ENCODE data around the gene LEPR. TPM values are rescaled to one million over a fixed set of nuclear protein-coding genes. Genes with fewer than 3 reads are reported as not detected.

LEPR gene
- total and polyA plus RNA-seq, 7 donors = 0.73 to 7.8 (median 2.1) TPM

DNA sequence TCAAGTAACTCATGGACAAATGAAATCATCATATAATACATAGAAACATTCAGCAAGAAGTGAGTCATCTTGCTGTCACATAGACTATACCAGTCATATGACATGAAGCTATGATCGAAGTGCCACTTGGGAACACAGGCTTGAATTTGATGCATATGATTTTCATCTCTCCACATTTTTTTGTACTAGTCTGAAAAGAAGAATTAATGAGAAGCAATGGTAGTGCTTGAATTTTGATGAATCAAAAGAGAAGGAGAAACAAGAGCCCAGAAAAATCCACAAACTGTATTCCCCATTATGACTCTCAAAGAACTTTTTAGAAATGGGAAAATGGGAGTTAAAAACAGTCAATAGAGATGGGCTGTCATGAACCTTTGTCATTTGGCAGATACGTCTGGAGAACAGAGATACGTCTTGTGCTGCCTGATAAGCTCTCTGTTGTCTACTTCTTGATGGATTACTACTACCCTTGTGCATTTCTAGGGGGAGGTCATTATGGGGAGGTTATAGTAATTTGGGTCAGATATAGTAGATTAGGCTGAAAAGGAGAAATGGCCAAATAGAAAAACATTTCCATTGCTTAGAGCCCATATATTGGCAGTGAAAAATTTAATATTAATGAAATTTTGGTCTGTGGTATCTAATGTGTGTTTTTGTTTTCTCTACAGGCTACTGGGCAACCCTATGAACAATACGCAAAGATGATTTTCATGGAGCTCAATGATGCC lies 8.0 kb upstream of the LEPR start:
- H3K27me3 ChIP-seq (ENCODE audit: insufficient read depth in 3 of 3, low read length in 2 of 3) = no peaks in the 10 kb centered on the region
- DNase-seq (no peak), ATAC-seq (no peak)
- H3K27ac ChIP-seq = no peak overlapping the region
- no peaks in the 10 kb centered on the region for H3K9me3 ChIP-seq
- no peaks in the 10 kb centered on the region for H3K4me1 ChIP-seq
- 87 to 91% (median 88%) methylated on average over 4 of the region's 4 CpGs for WGBS, 3 donors
- intact Hi-C loops (cut with DNase I) = no loop called here
- no peaks in the 10 kb centered on the region for H3K36me3 ChIP-seq (ENCODE audit: insufficient read depth in 1 of 2, low read depth in 1 of 2)
- H3K4me3 ChIP-seq = no peak overlapping the region
- no peak for TF ChIP-seq CTCF (IDR thresholded peaks at IDR 0.05)

- ATAC-seq = no peak
- no peaks in the 10 kb centered on the region for H3K36me3 ChIP-seq (ENCODE audit: insufficient read depth in 1 of 2, low read depth in 1 of 2)
- H3K27me3 ChIP-seq (ENCODE audit: insufficient read depth in 3 of 3, low read length in 2 of 3) = no peaks in the 10 kb centered on the region
- H3K27ac ChIP-seq = no peak overlapping the region
- no peak for TF ChIP-seq CTCF (IDR thresholded peaks at IDR 0.05)
- H3K9me3 ChIP-seq = no peaks in the 10 kb centered on the region
- intact Hi-C loops (cut with DNase I) = no loop called here
- WGBS, 3 donors = 88 to 93% (median 90%) methylated on average over 3 of the region's 3 CpGs
- H3K4me3 ChIP-seq = no peak overlapping the region
- no peak for DNase-seq
- no peaks in the 10 kb centered on the region for H3K4me1 ChIP-seq
Measured at GRCh38 chr1:65412984-65413375, 7.5 kb upstream of the LEPR start.

DNA sequence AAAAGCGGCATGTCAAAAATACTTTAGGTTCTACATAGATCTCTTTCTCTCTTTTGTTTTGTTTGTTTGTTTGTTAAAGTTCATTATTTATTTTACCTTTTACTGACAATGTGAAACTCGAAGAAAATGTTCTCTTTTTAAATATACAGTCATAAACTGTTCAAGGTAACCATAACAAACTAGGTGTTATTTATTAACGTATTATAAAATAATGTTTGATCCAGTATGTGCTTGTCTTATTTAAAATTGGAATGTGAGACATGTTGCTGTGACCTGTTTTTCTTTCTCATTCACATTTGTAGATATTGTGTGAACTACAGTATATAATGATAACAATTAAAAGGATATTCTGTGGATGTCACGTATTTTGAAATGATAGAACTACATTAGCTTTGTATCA lies 5.9 kb upstream of the LEPR start:
- 86 to 92% (median 89%) methylated on average over 4 of the region's 4 CpGs for WGBS, 3 donors
- ATAC-seq (no peak), DNase-seq (no peak)
- TF ChIP-seq CTCF (IDR thresholded peaks at IDR 0.05) = no peak
- H3K9me3 ChIP-seq = no peaks in the 10 kb centered on the region
- H3K27ac ChIP-seq = no peak overlapping the region
- H3K36me3 ChIP-seq (ENCODE audit: insufficient read depth in 1 of 2, low read depth in 1 of 2) = no peaks in the 10 kb centered on the region
- no peak overlapping the region for H3K4me3 ChIP-seq
- intact Hi-C loops (cut with DNase I) = no loop called here
- no peaks in the 10 kb centered on the region for H3K27me3 ChIP-seq (ENCODE audit: insufficient read depth in 3 of 3, low read length in 2 of 3)
- peaks cover 3% of the 10 kb centered on the region for H3K4me1 ChIP-seq

DNA sequence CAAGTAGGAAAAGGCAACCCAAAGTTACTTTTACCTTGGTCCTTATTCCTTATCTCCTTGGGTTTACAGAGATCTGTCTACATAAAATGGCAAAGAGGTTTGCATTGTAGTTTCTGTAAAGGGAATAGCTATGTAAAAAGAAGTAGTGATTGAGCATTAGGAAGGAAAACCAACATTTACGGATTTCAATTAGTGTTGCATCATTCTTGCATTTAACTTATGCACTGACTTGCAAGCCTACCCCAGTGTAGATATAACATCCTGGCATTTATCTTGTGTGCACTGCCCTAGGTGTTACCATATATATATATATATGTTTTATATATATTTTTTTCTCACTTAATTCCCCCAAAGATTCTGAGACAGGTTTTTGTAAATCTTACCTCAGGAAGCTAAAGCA lies 3.7 kb upstream of the LEPR start:
- no peaks in the 10 kb centered on the region for H3K27me3 ChIP-seq (ENCODE audit: insufficient read depth in 3 of 3, low read length in 2 of 3)
- intact Hi-C loops (cut with DNase I) = no loop called here
- no peak overlapping the region for H3K4me3 ChIP-seq
- DNase-seq (no peak), ATAC-seq (no peak)
- peaks cover 4% of the 10 kb centered on the region for H3K4me1 ChIP-seq
- 93 to 100% (median 95%) methylated on average over 1 of the region's 1 CpG for WGBS, 3 donors
- H3K9me3 ChIP-seq = no peaks in the 10 kb centered on the region
- H3K27ac ChIP-seq = no peak overlapping the region
- H3K36me3 ChIP-seq (ENCODE audit: insufficient read depth in 1 of 2, low read depth in 1 of 2) = no peaks in the 10 kb centered on the region
- TF ChIP-seq CTCF (IDR thresholded peaks at IDR 0.05) = no peak

GRCh38 chr1:65417729-65418128 lies 2.7 kb upstream of the LEPR start:
- DNase-seq = no peak

More at GRCh38 chr1:65417729-65418128, 2.7 kb upstream of the LEPR start:
- H3K4me1 ChIP-seq = peaks cover 14% of the 10 kb centered on the region
- no peak for TF ChIP-seq CTCF (IDR thresholded peaks at IDR 0.05)
- H3K27ac ChIP-seq = no peak overlapping the region
- no peaks in the 10 kb centered on the region for H3K27me3 ChIP-seq (ENCODE audit: insufficient read depth in 3 of 3, low read length in 2 of 3)
- H3K36me3 ChIP-seq (ENCODE audit: insufficient read depth in 1 of 2, low read depth in 1 of 2) = no peaks in the 10 kb centered on the region
- intact Hi-C loops (cut with DNase I) = no loop called here
- WGBS, 3 donors = 74 to 79% (median 75%) methylated on average over 2 of the region's 2 CpGs
- H3K4me3 ChIP-seq = no peak overlapping the region
- H3K9me3 ChIP-seq = no peaks in the 10 kb centered on the region
- no peak for ATAC-seq

All from psoas muscle (tissue), 8 donors.